ENCODE results near the gene RBFOX2.

GRCh38 chr22:35961480-35962295 is 66.9 kb downstream of the RBFOX2 start:
- TF ChIP-seq, protein P1, sequence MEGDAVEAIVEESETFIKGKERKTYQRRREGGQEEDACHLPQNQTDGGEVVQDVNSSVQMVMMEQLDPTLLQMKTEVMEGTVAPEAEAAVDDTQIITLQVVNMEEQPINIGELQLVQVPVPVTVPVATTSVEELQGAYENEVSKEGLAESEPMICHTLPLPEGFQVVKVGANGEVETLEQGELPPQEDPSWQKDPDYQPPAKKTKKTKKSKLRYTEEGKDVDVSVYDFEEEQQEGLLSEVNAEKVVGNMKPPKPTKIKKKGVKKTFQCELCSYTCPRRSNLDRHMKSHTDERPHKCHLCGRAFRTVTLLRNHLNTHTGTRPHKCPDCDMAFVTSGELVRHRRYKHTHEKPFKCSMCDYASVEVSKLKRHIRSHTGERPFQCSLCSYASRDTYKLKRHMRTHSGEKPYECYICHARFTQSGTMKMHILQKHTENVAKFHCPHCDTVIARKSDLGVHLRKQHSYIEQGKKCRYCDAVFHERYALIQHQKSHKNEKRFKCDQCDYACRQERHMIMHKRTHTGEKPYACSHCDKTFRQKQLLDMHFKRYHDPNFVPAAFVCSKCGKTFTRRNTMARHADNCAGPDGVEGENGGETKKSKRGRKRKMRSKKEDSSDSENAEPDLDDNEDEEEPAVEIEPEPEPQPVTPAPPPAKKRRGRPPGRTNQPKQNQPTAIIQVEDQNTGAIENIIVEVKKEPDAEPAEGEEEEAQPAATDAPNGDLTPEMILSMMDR (IDR thresholded peaks at IDR 0.05), result no peak
- TF ChIP-seq EP300 (IDR thresholded peaks at IDR 0.05) (no peak), POLR2A (IDR thresholded peaks at IDR 0.05) (no peak)

Measured in tibial nerve (tissue), 4 donors.